ENCODE data around the gene PMF1.

DNA sequence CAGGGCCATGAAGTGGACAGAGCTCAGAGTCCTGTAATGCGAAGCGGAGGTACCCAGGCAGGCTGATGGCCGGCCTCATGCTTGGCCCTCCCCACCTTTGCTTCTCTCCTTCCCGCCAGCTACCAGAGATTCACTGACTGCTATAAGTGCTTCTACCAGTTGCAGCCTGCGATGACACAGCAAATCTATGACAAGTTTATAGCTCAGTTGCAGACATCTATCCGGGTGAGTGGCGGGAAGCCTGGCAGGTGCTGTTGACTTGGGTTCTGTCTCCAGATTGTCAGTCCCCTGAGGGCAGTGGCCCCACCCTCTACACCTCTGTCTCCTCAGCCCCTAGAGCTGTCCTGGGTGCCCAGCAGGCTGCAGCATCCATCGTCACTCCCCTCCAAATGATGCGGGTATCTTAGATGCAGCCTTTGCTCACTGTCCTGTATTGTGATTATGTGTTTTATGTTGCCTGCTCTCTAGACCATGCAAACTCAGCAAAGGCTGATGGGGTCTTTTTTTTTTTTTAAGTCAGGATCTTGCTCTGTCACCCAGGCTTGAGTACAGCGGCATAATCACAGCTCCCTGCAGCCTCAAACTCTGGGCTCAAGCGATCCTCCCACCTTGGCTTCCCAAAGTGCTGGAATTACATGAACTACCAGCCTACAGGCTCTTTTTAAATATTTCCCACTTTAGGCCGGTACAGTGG is 19.5 kb downstream of the PMF1 start:
- TF ChIP-seq CTCF (IDR thresholded peaks at IDR 0.05 in 4 of 5, conservative IDR thresholded peaks at IDR 0.05 in 1 of 5), result no peak
- TF ChIP-seq POLR2A (IDR thresholded peaks at IDR 0.05), result no peak

All from gastrocnemius medialis (tissue), 4 donors.